Left renal cortex interstitium (tissue), 4 donors: ENCODE data around the gene FNIP2. TPM values are rescaled to one million over a fixed set of nuclear protein-coding genes. Genes with fewer than 3 reads are reported as not detected.
"Not testable (repeated sequence)": the region's sequence is repeated elsewhere in the genome, so short reads cannot be mapped to it uniquely, and the experiment has no call there.

Experiments used
- DNase-seq, 4 donors: peaks; one replicate each; pipeline ENCODE4 v3.0.0-alpha.2; 2013; ENCODE audit warnings: low read depth in 4 of 4, low spot score in 2 of 4, missing footprints in 1 of 4
- polyA plus RNA-seq, 4 donors: library from polyadenylated mRNA; unstranded; fragments of 120-200 nt; gene quantifications; one replicate each; pipeline ENCODE4 v1.2.1, GENCODE V29; 2013; ENCODE audit not compliant: insufficient read length in 4 of 4

Gene FNIP2
- polyA plus RNA-seq, 4 donors, result 43.9 to 49.2 (median 46.0) TPM

GRCh38 chr4:158861281-158861680 is 92.5 kb downstream of the FNIP2 start:
- DNase-seq, result no peak

GRCh38 chr4:158861766-158862165 is 92.9 kb downstream of the FNIP2 start:
- DNase-seq, result no peak

DNA sequence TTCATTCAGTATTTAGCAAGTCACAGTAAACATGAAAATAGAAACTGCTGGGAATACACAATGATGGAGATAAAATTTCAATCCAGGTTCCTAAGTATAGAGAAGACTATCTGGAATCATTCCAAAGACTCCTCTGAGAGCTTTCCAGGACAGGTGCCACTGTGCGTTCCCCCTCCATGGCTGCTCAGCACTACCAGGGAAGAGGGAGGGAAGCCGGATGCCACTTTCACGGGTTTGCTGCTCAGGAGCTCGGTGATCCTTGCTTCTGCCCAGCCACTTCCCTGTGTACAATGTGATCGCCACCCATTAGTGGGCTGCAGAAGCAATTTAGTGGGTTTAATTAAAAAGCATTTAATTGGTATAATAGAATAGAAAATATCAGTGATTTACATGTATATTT is 94.5 kb downstream of the FNIP2 start:
- no peak for DNase-seq

GRCh38 chr4:158865520-158866177 is 96.8 kb downstream of the FNIP2 start:
- DNase-seq, result no peak

DNA sequence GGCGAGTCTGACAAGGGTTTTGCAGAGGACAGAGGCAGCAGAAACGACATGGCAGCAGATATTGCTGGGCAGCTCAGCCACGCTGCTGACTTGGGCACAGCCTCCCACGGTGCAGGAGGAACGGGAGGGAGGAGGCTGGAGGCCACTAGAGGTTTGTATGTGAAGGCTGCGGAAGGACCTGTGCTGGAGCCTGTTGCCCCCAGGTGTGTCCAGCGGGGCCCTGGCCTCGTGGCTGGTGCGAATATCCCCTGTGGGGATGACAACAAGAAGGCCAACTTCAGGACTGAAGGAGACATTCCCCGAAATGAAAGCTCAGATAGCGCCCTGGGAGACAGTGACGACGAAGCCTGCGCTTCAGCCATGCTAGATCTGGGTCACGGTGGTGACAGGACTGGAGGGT is 100.2 kb downstream of the FNIP2 start:
- DNase-seq, result no peak

GRCh38 chr4:158869761-158870160 is 100.9 kb downstream of the FNIP2 start:
- DNase-seq, result no peak

DNA sequence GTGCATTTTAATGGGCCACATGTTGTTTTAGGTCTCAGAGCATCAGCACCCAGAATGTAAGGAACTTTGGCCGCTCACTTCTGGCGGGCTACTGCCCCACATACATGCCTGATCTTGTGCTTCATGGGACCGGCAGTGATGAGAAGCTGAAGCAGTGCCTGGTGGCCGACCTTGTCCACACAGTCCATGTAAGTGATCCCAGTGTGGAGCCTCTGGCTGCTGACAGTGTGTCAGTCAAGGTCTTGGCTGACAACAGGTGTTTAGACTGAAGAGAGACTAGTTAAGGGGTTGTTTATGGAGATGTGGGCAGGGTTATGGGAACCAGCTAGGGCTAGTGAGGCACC is 101.4 kb downstream of the FNIP2 start:
- DNase-seq, result no peak

GRCh38 chr4:158870626-158871334 is 102.0 kb downstream of the FNIP2 start:
- no peak for DNase-seq

DNA sequence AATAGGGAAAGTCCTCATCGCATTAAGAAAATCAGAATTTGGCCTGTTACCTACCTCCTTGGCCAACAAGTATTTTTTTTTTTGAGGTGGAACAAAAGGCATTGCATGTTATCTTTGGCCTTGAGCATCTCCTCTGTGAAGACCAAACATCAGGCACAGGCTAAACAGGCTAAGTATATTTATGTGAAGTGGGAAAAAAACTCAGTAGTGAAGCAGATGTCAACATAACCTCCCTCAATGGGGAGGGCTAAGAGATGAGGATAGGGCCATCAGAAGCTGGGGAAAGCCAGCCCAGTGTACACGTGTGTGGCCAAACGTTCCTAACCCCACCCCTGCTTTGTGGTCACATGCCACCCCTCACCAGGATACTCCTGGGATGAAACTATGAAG is 102.5 kb downstream of the FNIP2 start:
- no peak for DNase-seq

GRCh38 chr4:158873795-158874401 is 105.1 kb downstream of the FNIP2 start:
- no peak for DNase-seq

- no peak for DNase-seq
These were observed 106.2 kb downstream of the FNIP2 start for GRCh38 chr4:158875026-158875425.

DNA sequence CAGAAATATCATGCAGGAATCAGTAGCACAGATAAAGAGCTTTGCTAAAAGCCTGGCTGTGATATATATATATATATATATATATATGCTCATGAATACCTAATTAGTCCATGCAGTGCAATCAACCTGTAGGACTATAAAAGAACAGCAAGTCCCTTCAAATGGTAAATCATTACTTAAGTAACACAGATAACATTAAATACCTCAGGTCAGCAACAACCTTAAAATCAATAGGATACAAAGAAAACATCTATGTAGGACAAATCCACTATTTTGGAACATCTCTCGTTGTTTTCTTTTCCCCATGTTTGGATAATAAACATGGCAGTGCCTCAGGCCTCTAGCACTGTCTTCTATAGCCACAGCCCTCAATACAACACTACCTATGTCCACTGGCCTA is 106.6 kb downstream of the FNIP2 start:
- DNase-seq, result no peak

GRCh38 chr4:158877069-158877468 is 108.2 kb downstream of the FNIP2 start:
- DNase-seq, result no peak

GRCh38 chr4:158882142-158882541 is 113.3 kb downstream of the FNIP2 start:
- not testable (repeated sequence) for DNase-seq

GRCh38 chr4:158884280-158884679 is 115.5 kb downstream of the FNIP2 start:
- DNase-seq, result no peak

GRCh38 chr4:158885564-158885963 is 116.7 kb downstream of the FNIP2 start:
- no peak for DNase-seq

DNA sequence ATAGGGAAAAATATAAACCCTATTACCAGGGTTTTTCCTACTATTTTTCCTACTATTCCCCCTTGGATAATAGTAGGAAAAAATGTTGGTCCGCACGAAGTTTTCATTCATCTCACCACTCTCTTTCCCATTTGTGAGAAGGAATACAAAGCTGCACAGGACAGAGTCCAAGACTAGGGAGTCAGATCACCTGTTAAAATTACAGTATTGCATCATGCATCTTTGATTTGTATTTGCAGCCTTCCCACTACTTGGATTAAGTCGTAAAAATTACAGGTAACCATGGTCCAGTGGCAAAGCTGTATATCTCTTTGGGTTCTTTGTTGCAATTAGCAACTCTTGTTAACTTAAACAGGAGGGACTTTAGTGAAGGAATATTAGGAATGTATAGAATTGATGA is 121.5 kb downstream of the FNIP2 start:
- no peak for DNase-seq

DNA sequence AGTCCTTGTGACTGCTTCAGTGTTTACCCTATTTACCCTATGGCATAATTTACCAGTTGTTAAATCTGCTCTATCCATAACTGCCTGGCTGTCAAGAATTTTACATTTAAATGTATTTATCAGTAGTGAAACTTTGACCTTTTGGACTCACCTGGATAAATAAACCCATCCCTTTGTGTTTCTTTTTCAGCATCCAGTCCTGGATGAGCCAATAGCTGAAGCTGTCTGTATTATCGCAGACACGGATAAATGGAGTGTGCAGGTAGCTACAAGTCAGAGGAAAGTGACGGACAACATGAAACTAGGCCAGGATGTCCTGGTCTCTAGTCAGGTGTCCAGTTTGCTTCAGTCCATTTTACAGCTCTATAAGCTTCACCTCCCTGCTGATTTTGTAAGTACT is 122.4 kb downstream of the FNIP2 start:
- DNase-seq, result no peak

GRCh38 chr4:158894826-158895225 is 126.0 kb downstream of the FNIP2 start:
- DNase-seq, result no peak

DNA sequence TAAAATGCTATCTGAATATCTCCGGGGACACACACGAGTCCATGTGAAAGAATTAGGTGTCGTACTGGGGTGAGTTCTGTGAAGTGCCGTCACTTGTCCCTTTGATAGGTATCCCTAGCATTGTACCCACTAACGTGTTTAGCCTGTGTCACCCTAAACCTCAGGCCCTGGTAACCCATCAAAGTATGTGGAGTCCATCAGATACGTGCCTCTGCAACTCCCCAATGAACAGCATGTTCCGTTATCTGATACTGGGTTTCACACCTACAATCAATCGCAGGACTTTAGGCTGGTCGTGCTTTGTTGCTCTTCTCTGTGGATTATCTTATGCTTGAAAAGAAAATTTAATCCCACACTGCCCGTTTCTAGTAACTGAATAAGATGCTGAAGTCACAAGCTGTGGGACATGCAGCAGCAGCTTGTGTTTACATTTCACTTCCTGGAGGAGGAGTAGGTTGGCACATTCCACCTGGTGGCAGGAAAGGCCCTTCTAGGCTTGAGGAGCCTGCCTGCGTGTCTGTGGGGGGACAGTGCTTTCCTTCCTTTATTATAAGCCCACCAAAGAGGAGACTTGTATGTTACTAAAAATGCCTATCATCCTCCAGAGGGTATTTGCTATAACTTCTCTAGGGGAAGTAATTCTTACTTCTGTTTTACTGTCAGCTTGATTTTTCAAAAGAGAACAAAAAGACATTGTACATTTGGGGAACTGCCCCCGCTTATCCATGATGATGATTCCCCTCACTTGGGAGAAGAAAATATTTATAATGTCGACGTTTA is 127.2 kb downstream of the FNIP2 start:
- DNase-seq, result no peak

GRCh38 chr4:158896577-158897238 is 127.9 kb downstream of the FNIP2 start:
- not testable (repeated sequence) for DNase-seq
